Activated CD8-positive, alpha-beta T cell treated with anti-CD3 and anti-CD28 coated beads for 36 hours (primary cell): ENCODE results near the gene TAX1BP3. TPM values are rescaled to one million over a fixed set of nuclear protein-coding genes. Genes with fewer than 3 reads are reported as not detected.

Experiments used
- ATAC-seq: fragments of 200-7000 bp; cut with Tn5 transposase; one replicate; pipeline ENCODE4 v1.10.0; 2021; ENCODE audit warnings: mild to moderate bottlenecking, moderate library complexity
- CTCF ChIA-PET: fragments of 350-600 bp; sonication (Branson Sonifier 250); formaldehyde crosslinking; loops from one replicate; lab custom pipeline; 2021; ENCODE audit warnings: antibody characterized with exemption; lab: Charles Lee
- POLR2A ChIA-PET: fragments of 350-600 bp; sonication (Branson Sonifier 250); formaldehyde crosslinking; loops from one replicate; lab custom pipeline; 2021; ENCODE audit warnings: antibody characterized with exemption; lab: Charles Lee
- DNase-seq: peaks from one replicate; pipeline ENCODE4 v3.0.0-alpha.2; 2020
- H3K27ac Mint-ChIP-seq: one replicate; pipeline ENCODE4 v1.8.0; 2021; ENCODE audit warnings: mild to moderate bottlenecking, mixed read lengths
- H3K27me3 Mint-ChIP-seq: one replicate; pipeline ENCODE4 v1.8.0; 2021; ENCODE audit warnings: mixed read lengths
- H3K36me3 Mint-ChIP-seq: one replicate; pipeline ENCODE4 v1.8.0; 2021; ENCODE audit warnings: low read depth, mixed read lengths
- H3K4me1 Mint-ChIP-seq: one replicate; pipeline ENCODE4 v1.8.0; 2021; ENCODE audit warnings: low read depth, mixed read lengths
- H3K4me3 Mint-ChIP-seq: one replicate; pipeline ENCODE4 v1.8.0; 2021; ENCODE audit warnings: mild to moderate bottlenecking, moderate library complexity, mixed read lengths
- H3K9me3 Mint-ChIP-seq: one replicate; pipeline ENCODE4 v1.8.0; 2021; ENCODE audit warnings: mixed read lengths
- intact Hi-C: fragments of 100-400 bp; cut with micrococcal nuclease; formaldehyde crosslinking; loops from one replicate; pipeline ENCODE4 v1.10.0; 2022
- total RNA-seq, 2 experiments: library from RNA; stranded (reverse); gene quantifications; one replicate each; pipeline ENCODE4 v1.2.3, GENCODE V29; 2021
- TF ChIP-seq, protein P1 (sequence below): fragments of 200-600 bp; IDR thresholded peaks from one replicate; pipeline ENCODE4 v1.8.0; 2022; ENCODE audit warnings: antibody characterized with exemption, mild to moderate bottlenecking

Gene TAX1BP3
- total RNA-seq, 2 experiments from 2014 or later, result 14.3 to 15.1 TPM

DNA sequence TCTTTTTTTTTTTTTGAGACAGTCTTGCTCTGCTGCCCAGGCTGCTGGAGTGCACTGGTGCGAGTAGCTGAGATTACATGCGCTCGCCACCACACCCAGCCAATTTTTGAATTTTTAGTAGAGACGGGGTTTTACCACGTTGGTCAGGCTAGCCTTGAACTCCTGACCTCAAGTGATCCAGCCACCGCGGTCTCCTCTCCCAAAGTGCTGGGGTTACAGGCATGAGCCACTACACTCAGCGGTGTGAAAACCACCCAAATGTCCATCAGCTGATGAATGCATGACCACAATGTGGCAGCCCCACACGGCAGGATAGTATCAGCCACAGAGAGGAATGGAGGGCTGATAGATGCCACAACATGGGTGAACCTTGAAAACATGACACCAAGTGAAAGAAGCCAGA lies 25.5 kb upstream of the TAX1BP3 start:
- Mint-ChIP-seq H3K9me3 (peaks cover 5% of the 10 kb centered on the region), H3K27ac (peak overlapping the region; percentile 70), H3K27me3 (no peaks in the 10 kb centered on the region), H3K4me3 (peak overlapping the region; percentile 87), H3K36me3 (peaks cover 11% of the 10 kb centered on the region), H3K4me1 (peaks cover 18% of the 10 kb centered on the region)
- CTCF ChIA-PET, result interaction anchor here (0.8 to 3.8 kb wide), 5 partner anchors 10 to 44 kb away, joined by 3 to 22 read pairs (median 3); no protein-coding TSS in a partner anchor
- ATAC-seq (peak; percentile 57), DNase-seq (peak; percentile 88)
- intact Hi-C loops, result no loop called here
- POLR2A ChIA-PET, result interaction anchor here (0.6 to 7.6 kb wide), 3 partner anchors 16 to 35 kb away, joined by 3 to 75 read pairs (median 3); no protein-coding TSS in a partner anchor
- TF ChIP-seq, protein P1, sequence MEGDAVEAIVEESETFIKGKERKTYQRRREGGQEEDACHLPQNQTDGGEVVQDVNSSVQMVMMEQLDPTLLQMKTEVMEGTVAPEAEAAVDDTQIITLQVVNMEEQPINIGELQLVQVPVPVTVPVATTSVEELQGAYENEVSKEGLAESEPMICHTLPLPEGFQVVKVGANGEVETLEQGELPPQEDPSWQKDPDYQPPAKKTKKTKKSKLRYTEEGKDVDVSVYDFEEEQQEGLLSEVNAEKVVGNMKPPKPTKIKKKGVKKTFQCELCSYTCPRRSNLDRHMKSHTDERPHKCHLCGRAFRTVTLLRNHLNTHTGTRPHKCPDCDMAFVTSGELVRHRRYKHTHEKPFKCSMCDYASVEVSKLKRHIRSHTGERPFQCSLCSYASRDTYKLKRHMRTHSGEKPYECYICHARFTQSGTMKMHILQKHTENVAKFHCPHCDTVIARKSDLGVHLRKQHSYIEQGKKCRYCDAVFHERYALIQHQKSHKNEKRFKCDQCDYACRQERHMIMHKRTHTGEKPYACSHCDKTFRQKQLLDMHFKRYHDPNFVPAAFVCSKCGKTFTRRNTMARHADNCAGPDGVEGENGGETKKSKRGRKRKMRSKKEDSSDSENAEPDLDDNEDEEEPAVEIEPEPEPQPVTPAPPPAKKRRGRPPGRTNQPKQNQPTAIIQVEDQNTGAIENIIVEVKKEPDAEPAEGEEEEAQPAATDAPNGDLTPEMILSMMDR, result no peak

DNA sequence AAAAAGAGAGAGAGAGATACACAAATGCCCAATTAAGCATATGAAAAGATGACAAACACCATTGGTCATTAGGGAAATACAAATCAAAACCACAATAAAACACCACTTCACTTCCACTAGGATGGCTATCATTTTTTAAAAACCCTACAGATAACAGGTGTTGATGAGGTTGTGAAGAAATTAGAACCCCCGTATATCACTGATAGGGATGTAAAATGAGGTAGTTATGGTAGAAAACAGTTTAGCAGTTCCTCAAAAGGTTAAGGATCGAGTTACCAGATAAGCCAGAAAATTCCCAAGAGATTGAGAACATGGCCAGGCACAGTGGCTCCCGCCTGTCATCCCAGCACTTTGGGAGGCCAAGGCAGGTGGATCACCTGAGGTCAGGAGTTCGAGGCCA lies 24.8 kb upstream of the TAX1BP3 start:
- ATAC-seq (no peak), DNase-seq (no peak)
- no peak overlapping the region for H3K4me3 Mint-ChIP-seq
- CTCF ChIA-PET, result interaction anchor here (1.0 to 3.8 kb wide), 2 partner anchors 10 to 45 kb away, joined by 3 to 22 read pairs; no protein-coding TSS in a partner anchor
- peaks cover 11% of the 10 kb centered on the region for H3K36me3 Mint-ChIP-seq
- POLR2A ChIA-PET, result interaction anchor here (7.6 kb wide), 1 partner anchor 17 kb away, joined by 75 read pairs; no protein-coding TSS in a partner anchor
- H3K27ac Mint-ChIP-seq, result no peak overlapping the region
- intact Hi-C loops, result no loop called here
- H3K4me1 Mint-ChIP-seq, result peaks cover 18% of the 10 kb centered on the region
- no peaks in the 10 kb centered on the region for H3K27me3 Mint-ChIP-seq
- peaks cover 5% of the 10 kb centered on the region for H3K9me3 Mint-ChIP-seq
- TF ChIP-seq, protein P1, result no peak

DNA sequence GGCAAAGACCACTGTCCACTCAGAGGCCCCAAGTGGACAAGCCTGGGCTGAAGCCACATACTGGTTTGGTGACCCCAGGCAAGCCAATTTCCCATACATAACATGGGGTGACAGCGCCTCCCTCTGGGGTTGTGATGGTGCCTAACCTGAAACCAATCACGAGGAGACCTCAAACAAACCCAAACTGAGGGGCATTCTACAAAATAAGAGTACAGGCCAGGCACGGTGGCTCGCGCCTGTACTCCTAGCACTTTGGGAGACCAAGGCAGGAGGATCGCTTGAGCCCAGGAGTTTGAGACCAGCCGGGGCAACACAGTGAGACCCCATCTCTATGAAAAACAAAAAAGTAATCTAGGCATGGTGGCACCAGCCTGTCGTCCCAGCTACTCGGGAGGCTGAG lies 24.0 kb upstream of the TAX1BP3 start:
- no peak overlapping the region for H3K4me3 Mint-ChIP-seq
- no peaks in the 10 kb centered on the region for H3K9me3 Mint-ChIP-seq
- CTCF ChIA-PET, result interaction anchor here (0.9 to 1.4 kb wide), 3 partner anchors 10 to 45 kb away, joined by 3 to 5 read pairs (median 3); no protein-coding TSS in a partner anchor
- H3K4me1 Mint-ChIP-seq, result peaks cover 18% of the 10 kb centered on the region
- POLR2A ChIA-PET, result interaction anchor here (1.3 kb wide), 1 partner anchor 23 kb away, joined by 7 read pairs; no protein-coding TSS in a partner anchor
- DNase-seq (no peak), ATAC-seq (no peak)
- TF ChIP-seq, protein P1, result no peak
- H3K27ac Mint-ChIP-seq, result no peak overlapping the region
- intact Hi-C loops, result no loop called here
- H3K27me3 Mint-ChIP-seq, result no peaks in the 10 kb centered on the region
- H3K36me3 Mint-ChIP-seq, result peaks cover 11% of the 10 kb centered on the region

DNA sequence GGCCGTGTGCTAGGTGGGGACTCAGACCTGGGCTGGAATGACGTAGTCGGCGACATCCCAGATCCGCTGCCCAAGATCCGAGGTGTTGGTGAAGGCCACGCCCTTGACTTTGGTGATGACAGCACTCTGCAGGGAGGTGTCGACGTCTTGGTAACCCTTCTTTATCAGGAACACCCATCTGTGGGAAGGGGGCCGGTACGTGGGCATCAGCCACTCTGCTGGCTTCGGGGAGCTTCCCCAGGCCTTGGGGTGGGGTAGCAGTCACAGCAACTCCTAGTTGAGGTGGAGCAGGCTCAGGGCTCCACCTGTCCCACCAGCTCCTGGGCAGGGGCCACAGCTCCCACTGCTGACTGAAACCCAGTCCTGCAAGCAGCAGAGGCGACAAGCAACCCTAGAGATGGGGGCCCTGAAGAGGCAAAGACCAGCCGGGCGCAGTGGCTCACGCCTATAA lies 23.3 kb upstream of the TAX1BP3 start:
- CTCF ChIA-PET, result interaction anchor here (0.9 to 1.4 kb wide), 3 partner anchors 9 to 46 kb away, joined by 3 to 6 read pairs (median 5); no protein-coding TSS in a partner anchor

More for the DNA sequence above, 23.3 kb upstream of the TAX1BP3 start:
- intact Hi-C loops, result no loop called here
- Mint-ChIP-seq H3K27me3 (no peaks in the 10 kb centered on the region), H3K36me3 (peaks cover 11% of the 10 kb centered on the region), H3K9me3 (no peaks in the 10 kb centered on the region), H3K4me3 (no peak overlapping the region), H3K4me1 (peaks cover 16% of the 10 kb centered on the region), H3K27ac (no peak overlapping the region)
- TF ChIP-seq, protein P1, result no peak
- POLR2A ChIA-PET, result interaction anchor here (1.3 to 1.7 kb wide), 2 partner anchors 24 to 31 kb away, joined by 6 to 7 read pairs; no protein-coding TSS in a partner anchor
- no peak for ATAC-seq
- no peak for DNase-seq
